Measurements from ENCODE around the gene KCNK4.

The KCNK4 gene

DNA sequence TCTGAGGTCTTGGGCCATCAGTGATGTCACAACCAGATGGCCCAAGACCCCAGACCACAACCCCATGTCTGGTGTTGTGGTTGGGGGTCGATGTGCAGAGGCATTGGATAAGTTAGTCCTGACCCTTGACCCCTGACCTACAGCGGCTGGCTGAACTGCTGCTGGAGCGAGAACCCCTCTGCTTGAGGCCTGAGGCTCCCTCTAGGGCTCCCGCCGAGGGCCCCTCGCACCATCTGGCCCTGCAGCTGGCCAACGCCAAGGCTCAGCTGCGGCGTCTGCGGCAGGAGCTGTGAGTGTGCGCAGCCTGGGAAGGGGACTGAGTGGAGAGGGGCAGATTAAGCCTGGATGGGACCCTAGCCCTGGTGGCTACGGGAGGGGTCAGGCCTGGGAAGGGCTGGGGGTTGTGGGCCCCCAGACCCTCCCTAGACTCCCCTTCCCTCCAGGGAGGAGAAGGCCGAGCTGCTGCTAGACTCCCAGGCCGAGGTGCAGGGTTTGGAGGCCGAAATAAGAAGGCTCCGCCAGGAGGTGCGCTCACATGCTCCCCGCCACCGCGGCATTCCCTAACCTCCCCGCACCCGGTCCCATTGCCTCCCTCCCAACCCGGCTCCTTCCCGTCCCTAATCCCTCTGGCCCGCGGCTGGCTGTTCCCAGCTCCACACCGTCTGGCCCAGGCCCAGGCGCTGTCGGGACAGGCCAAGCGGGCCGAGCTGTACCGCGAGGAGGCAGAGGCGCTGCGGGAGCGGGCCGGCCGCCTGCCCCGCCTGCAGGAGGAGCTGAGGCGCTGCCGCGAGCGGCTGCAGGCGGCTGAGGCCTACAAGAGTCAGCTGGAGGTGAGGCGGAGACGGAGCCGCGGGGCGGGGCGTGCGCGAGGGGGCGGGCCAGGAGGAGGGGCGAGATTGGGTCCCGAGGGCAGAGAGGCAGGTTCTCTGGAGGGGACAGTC is 51.0 kb downstream of the KCNK4 start:
- H3K27me3 ChIP-seq (ENCODE audit: low read depth, low read length): no peaks in the 10 kb centered on the region
- peaks cover 0 to 14% of the 10 kb centered on the region in 2 donors for H3K4me1 ChIP-seq (ENCODE audit: control insufficient read depth in 1 of 2, insufficient read depth in 2 of 2, low read length in 2 of 2)
- H3K4me3 ChIP-seq (ENCODE audit: low read depth in 1 of 2, low read length in 2 of 2): peak overlapping the region; percentile 21 to 53
- H3K9me3 ChIP-seq (ENCODE audit: control insufficient read depth in 1 of 2, low read length in 2 of 2): no peaks in the 10 kb centered on the region
- H3K27ac ChIP-seq (ENCODE audit: low read length): no peak overlapping the region
- H3K36me3 ChIP-seq (ENCODE audit: control insufficient read depth in 1 of 2, insufficient read depth in 2 of 2, low read length in 2 of 2): no peaks in the 10 kb centered on the region

DNA sequence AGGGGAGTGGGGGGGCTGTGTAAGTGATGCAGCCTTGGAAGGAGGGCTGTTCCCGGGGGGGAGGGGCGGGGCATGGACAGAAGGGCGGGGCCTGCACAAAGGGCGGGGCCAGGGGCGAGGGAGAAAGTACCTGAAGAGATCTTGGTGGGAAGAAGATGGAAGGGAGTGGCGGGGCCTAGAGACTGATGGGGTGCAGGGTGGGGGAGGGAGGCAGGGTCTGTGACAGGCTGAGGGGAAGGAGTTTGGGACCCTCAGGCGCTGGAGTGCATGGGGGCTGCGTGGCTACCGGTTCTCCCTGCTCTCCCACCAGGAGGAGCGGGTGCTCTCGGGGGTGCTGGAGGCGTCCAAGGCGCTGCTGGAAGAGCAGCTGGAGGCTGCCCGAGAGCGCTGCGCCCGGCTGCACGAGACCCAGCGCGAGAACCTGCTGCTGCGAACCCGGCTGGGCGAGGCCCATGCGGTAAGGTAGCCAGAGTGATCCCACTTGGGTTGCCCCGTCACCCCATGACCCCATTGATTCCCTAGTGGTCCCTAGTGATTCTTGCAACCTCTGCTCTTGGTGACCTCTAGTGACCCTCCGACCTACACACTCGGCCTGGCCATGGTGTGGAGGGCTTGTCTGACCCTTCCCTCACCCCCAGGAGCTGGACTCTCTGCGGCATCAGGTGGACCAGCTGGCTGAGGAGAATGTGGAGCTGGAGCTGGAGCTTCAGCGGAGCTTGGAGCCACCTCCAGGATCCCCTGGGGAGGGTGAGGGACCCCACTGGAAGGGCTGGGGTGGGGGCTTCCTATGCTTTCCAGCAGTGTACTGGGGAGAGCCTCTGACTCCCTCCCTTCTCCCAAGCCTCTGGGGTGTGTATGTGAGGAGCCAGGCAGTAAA is 52.0 kb downstream of the KCNK4 start:
- no peak overlapping the region for H3K27ac ChIP-seq (ENCODE audit: low read length)
- H3K4me3 ChIP-seq (ENCODE audit: low read depth in 1 of 2, low read length in 2 of 2): peak overlapping the region in 1 of 2 donors; percentile 53
- peaks cover 0 to 14% of the 10 kb centered on the region in 2 donors for H3K4me1 ChIP-seq (ENCODE audit: control insufficient read depth in 1 of 2, insufficient read depth in 2 of 2, low read length in 2 of 2)

DNA sequence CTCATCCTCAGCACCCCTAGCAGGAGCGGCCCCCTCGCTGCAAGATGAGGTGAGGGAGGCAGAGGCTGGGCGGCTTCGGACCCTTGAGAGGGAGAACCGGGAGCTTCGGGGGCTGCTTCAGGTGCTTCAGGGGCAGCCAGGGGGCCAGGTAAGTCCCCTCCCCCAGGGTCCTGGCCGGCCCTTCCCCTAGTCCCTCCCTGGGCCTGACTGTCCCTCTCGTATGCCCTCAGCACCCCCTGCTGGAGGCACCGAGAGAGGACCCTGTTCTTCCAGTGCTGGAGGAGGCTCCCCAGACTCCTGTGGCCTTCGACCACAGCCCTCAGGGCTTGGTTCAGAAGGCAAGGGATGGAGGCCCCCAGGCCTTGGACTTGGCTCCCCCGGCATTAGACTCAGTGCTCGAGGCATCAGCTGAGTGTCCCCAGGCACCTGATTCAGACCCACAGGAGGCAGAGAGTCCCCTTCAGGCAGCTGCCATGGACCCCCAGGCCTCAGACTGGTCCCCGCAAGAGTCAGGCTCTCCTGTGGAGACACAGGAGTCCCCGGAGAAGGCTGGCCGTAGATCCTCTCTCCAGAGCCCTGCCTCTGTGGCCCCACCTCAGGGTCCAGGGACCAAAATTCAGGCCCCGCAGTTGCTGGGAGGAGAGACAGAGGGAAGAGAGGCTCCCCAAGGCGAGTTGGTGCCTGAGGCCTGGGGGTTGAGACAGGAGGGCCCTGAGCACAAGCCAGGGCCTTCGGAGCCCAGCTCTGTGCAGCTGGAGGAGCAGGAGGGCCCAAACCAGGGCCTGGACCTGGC is 52.9 kb downstream of the KCNK4 start:
- no peak overlapping the region for H3K27ac ChIP-seq (ENCODE audit: low read length)
- H3K36me3 ChIP-seq (ENCODE audit: control insufficient read depth in 1 of 2, insufficient read depth in 2 of 2, low read length in 2 of 2): no peaks in the 10 kb centered on the region
- peaks cover 0 to 14% of the 10 kb centered on the region in 2 donors for H3K4me1 ChIP-seq (ENCODE audit: control insufficient read depth in 1 of 2, insufficient read depth in 2 of 2, low read length in 2 of 2)
- H3K27me3 ChIP-seq (ENCODE audit: low read depth, low read length): no peaks in the 10 kb centered on the region
- no peaks in the 10 kb centered on the region for H3K9me3 ChIP-seq (ENCODE audit: control insufficient read depth in 1 of 2, low read length in 2 of 2)
- H3K4me3 ChIP-seq (ENCODE audit: low read depth in 1 of 2, low read length in 2 of 2): no peak overlapping the region

More for the DNA sequence above, 52.0 kb downstream of the KCNK4 start:
- no peaks in the 10 kb centered on the region for H3K9me3 ChIP-seq (ENCODE audit: control insufficient read depth in 1 of 2, low read length in 2 of 2)
- H3K27me3 ChIP-seq (ENCODE audit: low read depth, low read length): no peaks in the 10 kb centered on the region
- H3K36me3 ChIP-seq (ENCODE audit: control insufficient read depth in 1 of 2, insufficient read depth in 2 of 2, low read length in 2 of 2): no peaks in the 10 kb centered on the region

DNA sequence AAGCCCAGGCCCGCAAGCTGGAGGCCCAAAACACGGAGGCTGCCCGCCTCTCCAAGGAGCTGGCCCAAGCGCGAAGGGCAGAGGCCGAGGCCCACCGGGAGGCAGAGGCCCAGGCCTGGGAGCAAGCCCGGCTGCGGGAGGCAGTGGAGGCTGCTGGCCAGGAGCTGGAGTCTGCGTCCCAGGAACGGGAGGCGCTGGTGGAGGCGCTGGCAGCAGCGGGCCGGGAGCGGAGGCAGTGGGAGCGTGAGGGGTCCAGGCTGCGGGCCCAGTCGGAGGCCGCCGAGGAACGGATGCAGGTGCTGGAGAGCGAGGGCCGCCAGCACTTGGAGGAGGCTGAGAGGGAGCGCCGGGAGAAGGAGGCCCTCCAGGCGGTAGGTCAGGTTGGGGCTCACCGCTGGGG is 53.7 kb downstream of the KCNK4 start:
- no peaks in the 10 kb centered on the region for H3K9me3 ChIP-seq (ENCODE audit: control insufficient read depth in 1 of 2, low read length in 2 of 2)
- no peaks in the 10 kb centered on the region for H3K36me3 ChIP-seq (ENCODE audit: control insufficient read depth in 1 of 2, insufficient read depth in 2 of 2, low read length in 2 of 2)
- no peak overlapping the region for H3K4me3 ChIP-seq (ENCODE audit: low read depth in 1 of 2, low read length in 2 of 2)
- no peak overlapping the region for H3K27ac ChIP-seq (ENCODE audit: low read length)
- no peaks in the 10 kb centered on the region for H3K27me3 ChIP-seq (ENCODE audit: low read depth, low read length)
- H3K4me1 ChIP-seq (ENCODE audit: control insufficient read depth in 1 of 2, insufficient read depth in 2 of 2, low read length in 2 of 2): peaks cover 0 to 14% of the 10 kb centered on the region in 2 donors

DNA sequence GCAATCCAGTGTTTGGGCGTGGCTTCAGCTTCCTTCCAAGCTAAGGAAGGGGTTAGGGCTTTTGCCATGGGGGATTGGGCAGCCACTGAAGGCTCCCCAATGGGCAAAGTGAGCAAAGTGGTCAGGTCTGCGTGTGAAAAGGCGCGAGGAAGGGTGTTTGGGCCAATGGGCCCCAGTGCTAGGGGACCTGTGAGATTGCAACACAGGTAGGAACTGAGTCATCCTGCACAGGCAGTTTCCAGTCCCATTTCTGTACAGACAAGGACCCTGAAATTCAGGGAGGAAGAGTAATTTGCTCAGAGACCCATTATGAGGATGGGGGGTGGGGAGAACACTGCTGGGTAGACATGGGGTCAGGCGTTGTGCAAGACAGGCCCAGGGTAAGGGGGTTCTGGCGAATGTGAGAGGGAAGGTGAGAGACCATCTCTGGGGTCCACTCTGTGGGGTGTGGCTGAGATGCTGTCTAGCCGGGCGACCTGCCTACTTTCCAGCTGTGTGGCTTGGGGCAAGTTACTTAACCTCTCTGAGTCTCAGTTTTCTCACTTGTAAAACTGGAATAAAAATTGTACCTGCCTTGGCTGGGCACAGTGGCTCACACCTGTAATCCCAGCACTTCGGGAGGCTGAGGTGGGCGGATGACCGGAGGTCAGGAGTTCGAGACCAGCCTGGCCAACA is 56.2 kb downstream of the KCNK4 start:
- Histone ChIP-seq H3K9me3 (ENCODE audit: control insufficient read depth in 1 of 2, low read length in 2 of 2) (no peaks in the 10 kb centered on the region), H3K36me3 (ENCODE audit: control insufficient read depth in 1 of 2, insufficient read depth in 2 of 2, low read length in 2 of 2) (no peaks in the 10 kb centered on the region), H3K27me3 (ENCODE audit: low read depth, low read length) (no peaks in the 10 kb centered on the region), H3K4me1 (ENCODE audit: control insufficient read depth in 1 of 2, insufficient read depth in 2 of 2, low read length in 2 of 2) (peaks cover 0 to 8% of the 10 kb centered on the region in 2 donors), H3K27ac (ENCODE audit: low read length) (no peak overlapping the region), H3K4me3 (ENCODE audit: low read depth in 1 of 2, low read length in 2 of 2) (no peak overlapping the region)

DNA sequence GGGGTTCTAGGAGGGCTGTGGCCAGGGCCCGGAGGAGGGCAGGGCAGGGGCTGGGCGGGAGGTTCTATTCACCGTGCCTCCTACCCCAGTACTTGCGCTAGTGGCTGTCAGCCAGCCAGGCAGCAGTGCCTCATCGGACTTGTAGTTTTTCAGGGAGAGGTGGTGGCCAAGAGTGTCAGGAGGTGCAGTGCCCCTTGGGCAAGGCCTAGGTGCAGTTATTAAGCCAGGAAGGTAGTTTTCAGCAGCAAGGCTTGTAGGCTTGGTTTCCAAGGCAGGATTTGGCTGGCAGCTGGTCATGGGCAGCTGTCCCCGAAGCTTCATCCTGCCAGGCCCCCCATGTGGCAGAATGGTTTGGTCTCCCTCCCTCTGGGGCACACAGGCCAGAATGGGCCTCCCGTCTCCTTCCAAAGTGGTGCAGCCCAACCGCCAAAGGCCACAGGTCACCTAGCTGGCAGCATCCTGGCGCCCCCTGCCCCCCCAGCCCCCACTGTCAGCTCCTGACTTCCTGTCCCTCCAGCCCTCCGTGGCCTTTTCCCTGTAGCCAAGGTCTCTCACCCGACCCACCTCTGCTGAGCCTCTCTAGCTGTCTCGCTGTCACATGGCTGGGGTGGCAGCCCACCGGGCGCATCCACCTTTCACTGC is 57.4 kb downstream of the KCNK4 start:
- Histone ChIP-seq H3K4me3 (ENCODE audit: low read depth in 1 of 2, low read length in 2 of 2) (no peak overlapping the region), H3K36me3 (ENCODE audit: control insufficient read depth in 1 of 2, insufficient read depth in 2 of 2, low read length in 2 of 2) (no peaks in the 10 kb centered on the region), H3K27ac (ENCODE audit: low read length) (no peak overlapping the region), H3K27me3 (ENCODE audit: low read depth, low read length) (no peaks in the 10 kb centered on the region), H3K9me3 (ENCODE audit: control insufficient read depth in 1 of 2, low read length in 2 of 2) (no peaks in the 10 kb centered on the region), H3K4me1 (ENCODE audit: control insufficient read depth in 1 of 2, insufficient read depth in 2 of 2, low read length in 2 of 2) (no peaks in the 10 kb centered on the region)

DNA sequence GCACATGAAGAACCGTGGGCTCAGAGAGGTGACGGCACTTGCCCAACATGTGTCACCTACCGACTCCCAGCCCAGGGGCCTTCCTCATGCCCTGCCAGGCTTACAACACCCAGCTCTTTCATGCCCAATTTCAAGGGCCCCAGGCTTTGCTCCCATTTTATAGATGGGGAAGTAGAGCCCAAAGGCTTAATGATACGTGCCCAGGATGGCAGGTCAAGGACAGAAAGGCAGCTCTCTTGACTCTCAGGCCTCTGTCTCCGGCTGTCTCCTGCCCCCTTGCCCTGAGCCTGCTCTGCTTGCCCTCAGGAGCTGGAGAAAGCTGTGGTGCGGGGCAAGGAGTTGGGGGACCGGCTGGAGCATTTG is 57.9 kb downstream of the KCNK4 start:
- Histone ChIP-seq H3K4me1 (ENCODE audit: control insufficient read depth in 1 of 2, insufficient read depth in 2 of 2, low read length in 2 of 2) (no peaks in the 10 kb centered on the region), H3K27ac (ENCODE audit: low read length) (no peak overlapping the region), H3K36me3 (ENCODE audit: control insufficient read depth in 1 of 2, insufficient read depth in 2 of 2, low read length in 2 of 2) (no peaks in the 10 kb centered on the region), H3K4me3 (ENCODE audit: low read depth in 1 of 2, low read length in 2 of 2) (no peak overlapping the region), H3K9me3 (ENCODE audit: control insufficient read depth in 1 of 2, low read length in 2 of 2) (no peaks in the 10 kb centered on the region), H3K27me3 (ENCODE audit: low read depth, low read length) (no peaks in the 10 kb centered on the region)

DNA sequence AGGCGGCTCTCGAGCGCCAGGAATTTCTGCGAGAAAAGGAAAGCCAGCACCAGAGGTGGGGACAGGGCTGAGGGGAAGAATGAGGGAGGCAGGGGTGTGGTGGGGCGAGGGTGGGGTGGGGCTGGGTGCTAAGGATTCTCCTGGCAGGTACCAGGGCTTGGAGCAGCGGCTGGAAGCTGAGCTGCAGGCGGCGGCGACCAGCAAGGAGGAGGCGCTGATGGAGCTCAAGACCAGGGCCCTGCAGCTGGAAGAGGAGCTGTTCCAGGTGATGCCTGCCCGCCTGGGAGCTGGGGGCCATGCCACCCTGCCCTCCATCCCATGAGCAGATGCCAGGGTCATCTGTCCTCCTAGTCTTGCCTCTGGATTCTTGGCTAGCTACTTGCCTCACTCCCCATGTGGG is 58.3 kb downstream of the KCNK4 start:
- Histone ChIP-seq H3K9me3 (ENCODE audit: control insufficient read depth in 1 of 2, low read length in 2 of 2) (no peaks in the 10 kb centered on the region), H3K4me1 (ENCODE audit: control insufficient read depth in 1 of 2, insufficient read depth in 2 of 2, low read length in 2 of 2) (no peaks in the 10 kb centered on the region), H3K27ac (ENCODE audit: low read length) (no peak overlapping the region), H3K27me3 (ENCODE audit: low read depth, low read length) (no peaks in the 10 kb centered on the region), H3K4me3 (ENCODE audit: low read depth in 1 of 2, low read length in 2 of 2) (no peak overlapping the region), H3K36me3 (ENCODE audit: control insufficient read depth in 1 of 2, insufficient read depth in 2 of 2, low read length in 2 of 2) (no peaks in the 10 kb centered on the region)
